HG03469 (cell line): Measurements from ENCODE around the gene B3GNT4.
"Not testable (repeated sequence)": the region's sequence is repeated elsewhere in the genome, so short reads cannot be mapped to it uniquely, and the experiment has no call there.

Experiments used
- ATAC-seq: cut with Tn5 transposase; IDR thresholded peaks from one replicate; pipeline ENCODE4 v1.9.1; 2021; ENCODE audit warnings: mild to moderate bottlenecking, moderate library complexity, moderate number of reproducible peaks; ENCODE audit not compliant: unreplicated experiment

The B3GNT4 gene

GRCh38 chr12:122185494-122186082 is 17.9 kb upstream of the B3GNT4 start:
- ATAC-seq = no peak

GRCh38 chr12:122187466-122187865 is 16.0 kb upstream of the B3GNT4 start:
- ATAC-seq = no peak

GRCh38 chr12:122189626-122190475 is 13.7 kb upstream of the B3GNT4 start:
- no peak for ATAC-seq

- no peak for ATAC-seq
These were observed 12.5 kb upstream of the B3GNT4 start for GRCh38 chr12:122190842-122191668.

- no peak for ATAC-seq
These were observed 11.1 kb upstream of the B3GNT4 start for GRCh38 chr12:122192441-122192840.

GRCh38 chr12:122194804-122195203 is 8.7 kb upstream of the B3GNT4 start:
- ATAC-seq = no peak

- no peak for ATAC-seq
These were observed 8.1 kb upstream of the B3GNT4 start for GRCh38 chr12:122195405-122195804.

GRCh38 chr12:122197612-122197966 is 5.9 kb upstream of the B3GNT4 start:
- no peak for ATAC-seq

- no peak for ATAC-seq
These were observed 3.8 kb upstream of the B3GNT4 start for GRCh38 chr12:122199484-122200355.

GRCh38 chr12:122200541-122201175 is 2.9 kb upstream of the B3GNT4 start:
- no peak for ATAC-seq

GRCh38 chr12:122201381-122201780 is 2.1 kb upstream of the B3GNT4 start:
- ATAC-seq = no peak

GRCh38 chr12:122202017-122202416 is 1.5 kb upstream of the B3GNT4 start:
- ATAC-seq = no peak

GRCh38 chr12:122202811-122203210 is 698 bp upstream of the B3GNT4 start:
- ATAC-seq = not testable (repeated sequence)

GRCh38 chr12:122204167-122205052 is 901 bp downstream of the B3GNT4 start:
- ATAC-seq = no peak

GRCh38 chr12:122205053-122205925 is 1.8 kb downstream of the B3GNT4 start:
- no peak for ATAC-seq

GRCh38 chr12:122206111-122206881 is 2.8 kb downstream of the B3GNT4 start:
- ATAC-seq = no peak

- ATAC-seq = no peak
These were observed 3.5 kb downstream of the B3GNT4 start for GRCh38 chr12:122206976-122207375.
